Adrenal gland (tissue), 12 donors: ENCODE data around the gene SLMAP. TPM values are rescaled to one million over a fixed set of nuclear protein-coding genes. Genes with fewer than 3 reads are reported as not detected.
A peak's percentile ranks its signal among the peaks of the same experiment; 100 is the strongest.

Experiments used
- DNase-seq, 7 donors: peaks; one replicate each; pipeline ENCODE4 v3.0.0-alpha.2; 2019 to 2020
- H3K27ac ChIP-seq, 5 donors: fragments of 200-600 bp; sonication (generic) in 4 of 5; 1 replicate in 3 of 5; 2 replicates in 2 of 5; pipeline versions ENCODE4 v1.5.1 to v1.8.0; 2016 to 2020; ENCODE audit warnings: mild to moderate bottlenecking in 1 of 5
- H3K27me3 ChIP-seq: fragments of 200-600 bp; 2 replicates; pipeline ENCODE4 v1.8.0; 2021
- H3K36me3 ChIP-seq, 2 donors: fragments of 200-600 bp; replicated peaks in 1 of 2; 1 replicate in 1 of 2; 2 replicates in 1 of 2; pipeline versions ENCODE4 v1.5.1 to v1.8.0; 2018 to 2022
- H3K4me1 ChIP-seq, 2 donors: fragments of 200-600 bp; replicated peaks in 1 of 2; 1 replicate in 1 of 2; 2 replicates in 1 of 2; pipeline versions ENCODE4 v1.5.1 to v1.8.0; 2018 to 2021
- H3K4me3 ChIP-seq, 4 donors: fragments of 200-600 bp; sonication (generic) in 3 of 4; one replicate each; pipeline ENCODE4 v1.5.1; 2016 to 2018
- H3K9me3 ChIP-seq, 3 donors: fragments of 200-600 bp; sonication (generic) in 1 of 3; replicated peaks in 1 of 3; 1 replicate in 2 of 3; 2 replicates in 1 of 3; pipeline versions ENCODE4 v1.5.1 to v1.8.0; 2016 to 2021
- POLR2A ChIP-seq, 2 donors: fragments of 450-650 bp; IDR thresholded peaks; one replicate each; pipeline ENCODE4 v1.6.1; 2017; ENCODE audit warnings: antibody characterized with exemption in 2 of 2, mild to moderate bottlenecking in 2 of 2, moderate library complexity in 1 of 2
- WGBS, 4 donors: extraction: QIAGEN DNeasy Blood & Tissue Kit in 2 of 4; methylation state at CpG; one replicate each; pipeline versions ENCODE4 v1.1.5 to v1.1.7; 2013 to 2017; 5-methylcytosine and 5-hydroxymethylcytosine counted together
- intact Hi-C, 2 donors: fragments of 100-400 bp; cut with DNase I; formaldehyde crosslinking; loops; one replicate each; pipeline versions ENCODE4 v1.14.1 to v1.15.0; 2022 to 2023
- polyA plus RNA-seq, 3 donors: library from polyadenylated mRNA; stranded (reverse); fragments of 200-250 nt in 2 of 3; fragments of 350-450 nt in 1 of 3; fragmentation: Illumina TruSeq in 1 of 3; extraction: RNeasy Lipid Tissue Mini Kit (QIAGEN cat#74804) in 1 of 3; gene quantifications; one replicate each; pipeline ENCODE4 v1.2.3, GENCODE V29; 2013 to 2014
- total RNA-seq, 9 donors: library from RNA; depleted of rRNA in 4 of 9; stranded (reverse); fragments of >200 nt in 4 of 9; fragments of 120-200 nt in 1 of 9; fragmentation: NEBNext Ultra II Directional in 1 of 9; extraction: Animal tissue kit (Norgen Biotek cat#: 25700) in 1 of 9; gene quantifications; one replicate each; pipeline versions ENCODE4 v1.1.0 to v1.2.4, GENCODE V29; 2013 to 2023
- TF ChIP-seq, protein P1 (sequence below), 6 experiments: fragments of 450-650 bp in 4 of 6; fragments of 200-600 bp in 2 of 6; sonication (generic) in 1 of 6; IDR thresholded peaks; 1 replicate in 5 of 6; 2 replicates in 1 of 6; pipeline versions ENCODE4 v1.5.1 to v1.8.0; 2016 to 2021; ENCODE audit warnings: antibody characterized with exemption in 6 of 6, mild to moderate bottlenecking in 2 of 6, moderate library complexity in 1 of 6
- donor health status: healthy with polysubstance abuse.
- donor health status: Bipolar disorder and iron deficiency.
- donor health status: DM: yes; HTN: yes; CAD: no.
- donor health status: DM: no; HTN: no; CAD: no.
- donor health status: DM: no; HTN: no; CAD: no.
- donor health status: DM: yes; HTN: yes; CAD: no.

SLMAP gene
- total and polyA plus RNA-seq, 12 donors: 18.9 to 134 (median 87.5) TPM

DNA sequence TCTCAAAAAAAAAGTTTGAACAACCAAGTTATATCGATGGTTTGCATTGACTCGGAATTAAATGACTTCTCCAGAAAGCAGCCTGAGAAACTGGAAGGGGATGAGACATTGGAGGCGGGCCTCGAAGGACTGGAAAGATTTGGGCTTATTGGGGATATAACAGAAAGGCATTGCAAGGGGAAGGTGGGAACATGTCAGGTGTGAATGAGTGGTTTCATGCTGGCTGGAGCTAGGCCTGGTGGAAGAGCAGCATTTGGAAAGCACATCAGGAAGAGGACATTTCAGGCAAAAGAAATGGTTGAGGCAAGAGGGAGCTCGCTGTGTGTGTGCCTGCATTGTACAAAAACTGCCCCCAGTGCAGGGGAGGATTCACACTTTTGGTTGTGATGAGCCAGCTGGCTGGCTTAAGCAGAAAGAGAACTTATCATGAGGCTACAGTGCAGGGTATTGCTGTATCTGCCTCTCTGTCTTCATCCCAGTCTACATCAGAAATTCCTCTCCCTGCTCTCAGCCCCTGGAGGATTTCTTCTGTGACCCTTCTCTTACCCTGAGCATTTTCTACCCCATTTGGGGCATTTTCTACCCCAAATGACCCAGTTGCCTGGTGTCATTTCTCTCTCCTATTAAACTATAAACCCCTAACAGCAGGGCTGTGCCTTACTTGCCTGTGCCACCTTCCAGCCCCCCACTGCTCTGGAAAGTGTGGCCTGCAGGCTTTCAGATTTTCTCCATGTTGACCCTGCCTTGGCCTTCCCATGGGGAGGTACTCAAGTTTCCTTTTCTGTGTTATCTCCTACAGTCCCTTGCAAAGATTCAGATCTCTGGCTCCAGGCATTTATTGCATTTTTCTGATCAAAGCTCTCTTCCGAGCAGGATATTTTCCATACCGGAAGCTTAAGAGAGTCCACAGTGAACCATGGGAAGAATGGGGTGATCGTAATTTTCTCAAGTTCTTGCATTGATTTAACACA is 187.7 kb downstream of the SLMAP start:
- peaks cover 0 to 18% of the 10 kb centered on the region in 2 donors for H3K4me1 ChIP-seq
- no peaks in the 10 kb centered on the region for H3K9me3 ChIP-seq
- TF ChIP-seq, protein P1, sequence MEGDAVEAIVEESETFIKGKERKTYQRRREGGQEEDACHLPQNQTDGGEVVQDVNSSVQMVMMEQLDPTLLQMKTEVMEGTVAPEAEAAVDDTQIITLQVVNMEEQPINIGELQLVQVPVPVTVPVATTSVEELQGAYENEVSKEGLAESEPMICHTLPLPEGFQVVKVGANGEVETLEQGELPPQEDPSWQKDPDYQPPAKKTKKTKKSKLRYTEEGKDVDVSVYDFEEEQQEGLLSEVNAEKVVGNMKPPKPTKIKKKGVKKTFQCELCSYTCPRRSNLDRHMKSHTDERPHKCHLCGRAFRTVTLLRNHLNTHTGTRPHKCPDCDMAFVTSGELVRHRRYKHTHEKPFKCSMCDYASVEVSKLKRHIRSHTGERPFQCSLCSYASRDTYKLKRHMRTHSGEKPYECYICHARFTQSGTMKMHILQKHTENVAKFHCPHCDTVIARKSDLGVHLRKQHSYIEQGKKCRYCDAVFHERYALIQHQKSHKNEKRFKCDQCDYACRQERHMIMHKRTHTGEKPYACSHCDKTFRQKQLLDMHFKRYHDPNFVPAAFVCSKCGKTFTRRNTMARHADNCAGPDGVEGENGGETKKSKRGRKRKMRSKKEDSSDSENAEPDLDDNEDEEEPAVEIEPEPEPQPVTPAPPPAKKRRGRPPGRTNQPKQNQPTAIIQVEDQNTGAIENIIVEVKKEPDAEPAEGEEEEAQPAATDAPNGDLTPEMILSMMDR (IDR thresholded peaks at IDR 0.05): no peak
- TF ChIP-seq POLR2A (IDR thresholded peaks at IDR 0.05): no peak
- 75 to 87% (median 80%) methylated on average over 8 of the region's 8 CpGs for WGBS, 4 donors
- no peaks in the 10 kb centered on the region for H3K27me3 ChIP-seq
- H3K4me3 ChIP-seq: no peak overlapping the region
- intact Hi-C loops: no loop called here
- H3K27ac ChIP-seq: peak overlapping the region in 2 of 5 donors; percentile 45 to 47
- DNase-seq: peak in 1 of 7 donors; percentile 48
- no peaks in the 10 kb centered on the region for H3K36me3 ChIP-seq

DNA sequence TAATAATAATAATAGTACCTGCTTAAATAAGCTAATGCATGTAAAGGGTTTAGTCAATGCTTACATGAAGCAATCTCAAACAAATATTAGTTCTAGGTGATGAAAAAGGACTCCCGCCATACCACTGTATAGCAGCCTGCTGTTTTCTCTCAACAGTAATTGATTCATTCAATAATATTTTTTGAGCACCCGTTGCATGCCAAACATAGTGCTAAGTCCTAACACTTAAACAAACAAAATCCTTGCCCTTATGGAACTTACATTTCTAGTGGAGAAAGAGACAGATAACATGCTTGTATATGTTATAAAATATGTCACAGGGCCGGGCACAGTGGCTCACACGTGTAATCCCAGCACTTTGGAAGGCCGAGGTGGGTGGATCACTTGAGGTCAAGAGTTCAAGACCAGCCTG is 190.9 kb downstream of the SLMAP start:
- H3K27ac ChIP-seq: no peak overlapping the region
- H3K36me3 ChIP-seq: no peaks in the 10 kb centered on the region
- intact Hi-C loops: no loop called here
- peaks cover 16 to 35% of the 10 kb centered on the region in 2 donors for H3K4me1 ChIP-seq
- TF ChIP-seq, protein P1 (IDR thresholded peaks at IDR 0.05): no peak
- no peak for TF ChIP-seq POLR2A (IDR thresholded peaks at IDR 0.05)
- no peaks in the 10 kb centered on the region for H3K9me3 ChIP-seq
- no peak for DNase-seq
- no peak overlapping the region for H3K4me3 ChIP-seq
- WGBS, 4 donors: 62 to 80% (median 74%) methylated on average over 5 of the region's 5 CpGs
- H3K27me3 ChIP-seq: no peaks in the 10 kb centered on the region

DNA sequence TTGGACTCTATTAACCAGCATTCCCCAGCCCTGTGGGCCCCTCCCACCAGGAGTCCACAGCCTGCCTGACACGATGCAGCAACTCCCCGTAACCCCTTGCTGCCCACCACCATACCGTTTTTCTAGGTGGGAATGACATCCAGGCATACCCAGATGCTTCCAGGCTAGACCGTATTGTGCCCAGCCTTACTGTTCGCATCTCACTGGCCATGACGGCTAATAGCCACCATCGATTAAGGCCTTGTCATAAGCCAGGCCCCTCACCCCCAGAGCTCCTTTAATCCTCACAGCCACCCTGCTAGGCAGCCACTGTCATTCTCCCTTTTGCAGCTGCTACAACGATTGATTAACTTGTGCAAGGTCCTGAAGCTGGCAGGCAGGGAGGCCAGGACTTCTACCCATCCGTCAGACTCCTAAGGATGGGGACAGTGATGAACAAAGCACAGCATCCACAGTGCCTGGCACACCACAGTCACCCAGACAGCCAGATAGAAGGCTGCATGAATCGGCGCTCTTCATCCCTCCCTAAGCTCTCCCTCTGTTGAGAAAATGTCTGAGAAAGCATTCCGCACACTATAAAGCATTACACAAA is 192.1 kb downstream of the SLMAP start:
- peaks cover 18 to 28% of the 10 kb centered on the region in 2 donors for H3K4me1 ChIP-seq
- H3K27me3 ChIP-seq: no peaks in the 10 kb centered on the region
- no peak for DNase-seq
- TF ChIP-seq, protein P1 (IDR thresholded peaks at IDR 0.05): no peak
- no peak for TF ChIP-seq POLR2A (IDR thresholded peaks at IDR 0.05)
- no peak overlapping the region for H3K4me3 ChIP-seq
- H3K9me3 ChIP-seq: no peaks in the 10 kb centered on the region
- 67 to 79% (median 69%) methylated on average over 11 to 12 of the region's 12 CpGs for WGBS, 4 donors
- intact Hi-C loops: no loop called here
- no peaks in the 10 kb centered on the region for H3K36me3 ChIP-seq
- no peak overlapping the region for H3K27ac ChIP-seq

DNA sequence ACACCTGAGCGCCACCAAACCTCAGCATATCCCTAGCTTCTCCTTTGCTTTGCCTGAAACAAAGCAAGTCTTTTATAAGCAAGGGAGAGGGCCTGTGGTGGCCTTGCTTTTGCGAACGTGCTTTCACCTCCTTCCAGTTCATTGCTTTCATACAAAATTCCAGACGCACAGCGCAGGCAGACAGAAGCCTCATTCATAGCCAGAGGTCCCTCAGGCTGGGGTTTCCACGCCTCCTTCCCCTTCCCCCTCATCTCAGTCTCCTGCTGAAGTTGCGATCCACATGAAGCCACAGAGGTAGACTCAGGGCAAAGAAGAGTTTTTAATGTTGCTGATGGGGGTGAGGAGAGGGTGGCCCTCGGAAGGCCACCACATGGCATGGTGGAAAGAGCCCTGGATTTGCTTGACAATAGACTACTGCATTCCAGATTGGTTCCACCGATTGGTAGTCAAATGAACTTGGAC is 192.7 kb downstream of the SLMAP start:
- TF ChIP-seq POLR2A (IDR thresholded peaks at IDR 0.05): no peak
- H3K27ac ChIP-seq: no peak overlapping the region

More for the DNA sequence above, 192.7 kb downstream of the SLMAP start:
- DNase-seq: no peak
- H3K9me3 ChIP-seq: no peaks in the 10 kb centered on the region
- H3K4me1 ChIP-seq: peaks cover 18 to 24% of the 10 kb centered on the region in 2 donors
- H3K4me3 ChIP-seq: no peak overlapping the region
- no peaks in the 10 kb centered on the region for H3K36me3 ChIP-seq
- no peaks in the 10 kb centered on the region for H3K27me3 ChIP-seq
- intact Hi-C loops: no loop called here
- WGBS, 4 donors: 75 to 90% (median 86%) methylated on average over 9 of the region's 9 CpGs
